AG10803 (cell line): ENCODE results near the gene EDN1.
A peak's percentile ranks its signal among the peaks of the same experiment; 100 is the strongest.

Experiments used
- DNase-seq: peaks from one replicate; pipeline ENCODE4 v3.0.0; 2010; ENCODE audit warnings: low read depth
- H3K4me3 ChIP-seq: 2 replicates; pipeline ENCODE4 v1.5.1; 2011; ENCODE audit warnings: mild to moderate bottlenecking, low read length, control low read depth
- TF ChIP-seq, protein P1 (sequence below): conservative IDR thresholded peaks from 2 replicates; pipeline ENCODE4 v1.5.1; 2011; ENCODE audit warnings: mild to moderate bottlenecking, low read length, control low read depth, inconsistent platforms

Gene EDN1

DNA sequence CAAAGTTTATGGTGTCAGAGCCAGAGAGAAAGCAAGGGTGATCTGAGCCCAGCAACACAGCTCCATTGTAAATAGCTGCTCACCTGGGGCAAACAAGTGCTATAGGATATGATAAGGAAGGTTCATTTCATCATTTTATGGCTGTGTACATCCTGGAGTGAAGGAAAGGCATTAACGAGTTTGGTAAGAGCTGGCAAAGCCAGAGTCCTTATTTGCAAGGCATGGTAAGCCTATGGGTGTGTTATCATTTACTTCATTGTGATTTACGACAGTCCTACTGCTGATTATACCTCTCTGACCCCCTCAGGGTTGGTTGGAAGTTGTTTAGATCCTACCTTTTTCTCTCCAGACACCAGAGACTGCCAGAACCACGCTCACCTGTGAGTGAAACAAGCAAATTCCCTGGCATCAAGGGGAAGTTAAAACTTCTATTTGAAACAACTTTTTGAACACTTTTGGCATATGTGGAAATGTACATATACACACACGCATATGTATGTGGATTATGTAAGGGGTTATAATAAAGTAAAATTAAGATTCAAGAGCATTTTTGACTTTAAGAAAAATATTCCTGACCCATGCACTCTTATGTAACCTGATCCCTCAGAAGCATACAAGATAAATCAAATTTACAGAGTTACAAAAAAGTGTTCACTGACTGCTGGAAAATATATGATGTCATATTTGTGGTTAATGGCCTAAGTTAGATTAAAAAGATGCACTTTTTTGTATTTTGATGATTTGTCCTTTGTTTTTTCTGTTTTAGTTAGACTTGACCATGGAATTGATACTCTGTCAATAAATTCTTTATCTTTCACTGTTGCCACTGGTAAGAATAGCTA lies 40.4 kb upstream of the EDN1 start:
- H3K4me3 ChIP-seq, result no peak overlapping the region
- TF ChIP-seq, protein P1, sequence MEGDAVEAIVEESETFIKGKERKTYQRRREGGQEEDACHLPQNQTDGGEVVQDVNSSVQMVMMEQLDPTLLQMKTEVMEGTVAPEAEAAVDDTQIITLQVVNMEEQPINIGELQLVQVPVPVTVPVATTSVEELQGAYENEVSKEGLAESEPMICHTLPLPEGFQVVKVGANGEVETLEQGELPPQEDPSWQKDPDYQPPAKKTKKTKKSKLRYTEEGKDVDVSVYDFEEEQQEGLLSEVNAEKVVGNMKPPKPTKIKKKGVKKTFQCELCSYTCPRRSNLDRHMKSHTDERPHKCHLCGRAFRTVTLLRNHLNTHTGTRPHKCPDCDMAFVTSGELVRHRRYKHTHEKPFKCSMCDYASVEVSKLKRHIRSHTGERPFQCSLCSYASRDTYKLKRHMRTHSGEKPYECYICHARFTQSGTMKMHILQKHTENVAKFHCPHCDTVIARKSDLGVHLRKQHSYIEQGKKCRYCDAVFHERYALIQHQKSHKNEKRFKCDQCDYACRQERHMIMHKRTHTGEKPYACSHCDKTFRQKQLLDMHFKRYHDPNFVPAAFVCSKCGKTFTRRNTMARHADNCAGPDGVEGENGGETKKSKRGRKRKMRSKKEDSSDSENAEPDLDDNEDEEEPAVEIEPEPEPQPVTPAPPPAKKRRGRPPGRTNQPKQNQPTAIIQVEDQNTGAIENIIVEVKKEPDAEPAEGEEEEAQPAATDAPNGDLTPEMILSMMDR, result no peak
- DNase-seq, result no peak

DNA sequence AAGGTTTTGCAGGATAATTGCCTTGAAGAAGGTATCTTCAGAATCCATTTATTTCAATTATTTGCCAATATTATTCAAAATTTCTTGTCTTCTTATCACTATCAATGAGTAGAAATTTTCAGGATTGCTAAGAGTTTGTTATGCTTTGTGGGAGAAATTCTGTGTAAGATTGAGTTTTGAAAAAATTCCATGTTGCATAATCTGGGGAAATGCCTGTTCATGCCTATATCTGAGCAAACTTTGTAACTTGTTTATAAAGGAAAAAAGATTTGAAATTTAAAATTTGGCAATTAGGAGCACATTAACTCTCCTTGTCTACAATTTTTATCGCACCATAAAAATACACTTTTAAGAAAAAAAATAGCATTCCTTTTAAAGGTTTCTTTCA lies 39.8 kb upstream of the EDN1 start:
- H3K4me3 ChIP-seq, result no peak overlapping the region
- TF ChIP-seq, protein P1, result no peak
- DNase-seq, result peak; percentile 18

DNA sequence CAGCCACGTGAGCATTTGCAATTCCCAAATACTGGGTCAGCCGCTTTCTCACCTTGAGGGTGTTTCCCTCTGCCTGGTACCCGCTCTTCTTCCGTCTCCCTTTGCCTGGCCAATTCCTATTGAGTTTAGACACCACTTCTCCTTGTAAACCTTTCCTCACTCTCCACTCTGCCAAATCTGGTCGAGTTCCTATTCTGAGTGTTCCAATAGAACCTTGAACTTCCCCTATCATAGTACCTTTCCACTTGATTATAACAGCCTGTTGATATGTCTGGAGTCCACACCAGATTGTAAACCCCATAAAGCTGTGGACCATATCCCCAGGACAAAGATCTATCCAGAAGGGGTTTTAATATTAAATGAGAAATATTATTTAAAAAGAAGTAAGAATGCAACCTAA lies 36.0 kb upstream of the EDN1 start:
- H3K4me3 ChIP-seq, result no peak overlapping the region
- no peak for DNase-seq
- TF ChIP-seq, protein P1, result no peak

DNA sequence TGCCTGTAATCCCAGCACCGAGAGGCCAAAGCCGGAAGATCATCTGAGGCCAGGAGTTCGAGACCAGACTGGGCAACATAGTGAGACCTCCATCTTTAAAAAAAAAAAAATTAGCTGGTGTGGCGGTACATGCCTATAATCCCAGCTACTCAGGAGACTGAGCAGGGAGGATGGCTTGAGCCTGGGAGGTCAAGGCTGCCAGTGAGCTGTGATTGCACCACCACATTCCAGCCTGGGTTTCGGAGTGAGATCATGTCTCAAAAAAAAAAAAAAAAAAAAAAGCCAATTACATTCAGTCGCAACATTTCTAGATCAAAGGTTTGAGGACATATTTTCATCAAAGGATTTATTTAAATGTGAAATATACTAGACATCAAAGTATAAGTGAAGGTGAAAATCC lies 32.0 kb upstream of the EDN1 start:
- H3K4me3 ChIP-seq, result no peak overlapping the region
- no peak for DNase-seq
- TF ChIP-seq, protein P1, result no peak

DNA sequence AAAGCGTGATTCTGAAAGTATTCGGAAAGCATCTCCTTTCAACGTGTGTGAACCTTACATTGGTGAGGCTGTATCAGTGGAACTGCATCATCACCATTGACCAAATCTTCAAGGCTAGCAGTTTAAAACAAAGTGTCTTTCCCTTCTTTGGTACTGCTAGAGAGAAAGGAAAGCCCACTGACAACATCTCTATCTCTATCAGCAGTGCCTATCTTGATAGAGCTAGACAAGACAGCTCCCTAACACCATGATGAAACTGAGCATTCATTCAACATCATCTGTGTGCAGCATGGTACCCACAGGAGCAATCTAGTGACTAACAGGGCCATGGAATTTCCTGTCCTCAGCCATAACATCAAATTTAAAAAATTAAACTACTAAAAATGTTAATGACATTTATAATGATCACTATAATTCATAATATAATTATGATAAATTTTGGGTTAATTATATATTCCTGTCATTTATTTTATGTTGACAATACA lies 31.5 kb upstream of the EDN1 start:
- DNase-seq, result peak; percentile 40
- TF ChIP-seq, protein P1, result no peak
- H3K4me3 ChIP-seq, result no peak overlapping the region

DNA sequence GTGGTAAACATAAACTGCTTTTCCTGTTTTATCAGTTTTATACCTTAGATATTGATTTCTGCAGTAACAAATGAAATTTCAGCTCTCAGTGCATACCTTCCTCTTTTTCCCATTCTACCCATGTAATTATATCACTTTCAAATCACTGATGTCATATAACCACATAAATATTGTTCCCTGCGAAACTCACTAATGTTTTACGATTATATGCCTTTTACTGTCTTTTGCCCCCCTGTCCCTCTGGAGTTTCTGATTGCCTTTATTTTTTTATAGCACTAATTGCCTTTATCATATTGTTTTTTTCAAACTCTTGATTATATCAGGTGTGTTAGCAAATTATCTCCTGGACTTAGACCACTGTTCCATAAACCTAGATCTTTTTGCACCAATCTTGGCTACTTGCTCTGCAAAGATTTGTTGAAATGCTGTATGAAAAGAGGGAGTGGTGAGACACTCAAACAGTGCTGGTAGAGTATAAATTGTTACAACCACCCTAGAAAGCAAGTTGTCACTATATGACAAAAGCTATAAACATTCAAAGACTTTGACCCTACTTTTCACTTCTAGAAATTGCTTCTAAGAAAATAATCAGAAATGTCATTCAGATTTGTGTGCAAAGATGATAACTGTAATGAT lies 29.6 kb upstream of the EDN1 start:
- TF ChIP-seq, protein P1, result no peak
- no peak overlapping the region for H3K4me3 ChIP-seq
- no peak for DNase-seq

DNA sequence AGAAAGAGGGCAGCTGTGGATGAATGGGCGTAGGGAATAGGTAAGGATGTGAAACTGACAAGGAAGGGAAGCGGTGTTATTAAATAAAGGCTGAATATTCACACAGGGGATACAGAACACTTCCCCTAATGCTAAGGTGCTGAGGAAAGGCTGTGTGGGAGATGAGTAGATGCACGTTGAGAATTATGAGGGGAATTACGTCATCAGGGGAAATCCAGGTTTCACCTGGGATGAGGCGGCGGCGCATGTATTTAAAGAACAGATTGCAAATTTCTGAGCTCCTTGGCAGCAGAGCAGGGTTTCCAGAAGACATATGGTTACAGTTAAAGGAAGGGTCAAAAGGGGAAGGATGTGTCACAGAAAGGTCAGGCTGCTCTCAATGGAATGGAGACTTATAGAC lies 28.7 kb upstream of the EDN1 start:
- TF ChIP-seq, protein P1, result no peak
- H3K4me3 ChIP-seq, result no peak overlapping the region
- DNase-seq, result no peak
